GM10266 (cell line): ENCODE measurements around the gene TMEFF2.

Experiments used
- DNase-seq: peaks from one replicate; pipeline ENCODE4 v3.0.0; 2012; ENCODE audit errors: extremely low spot score
- TF ChIP-seq, protein P1 (sequence below): IDR thresholded peaks from 2 replicates; pipeline ENCODE4 v1.5.1; 2012; ENCODE audit warnings: mild to moderate bottlenecking, low read depth; ENCODE audit not compliant: control insufficient read depth, insufficient read depth; ENCODE audit errors: missing control alignments

Gene TMEFF2

GRCh38 chr2:191968120-191968519 lies 226.6 kb downstream of the TMEFF2 start:
- no peak for DNase-seq
- TF ChIP-seq, protein P1, sequence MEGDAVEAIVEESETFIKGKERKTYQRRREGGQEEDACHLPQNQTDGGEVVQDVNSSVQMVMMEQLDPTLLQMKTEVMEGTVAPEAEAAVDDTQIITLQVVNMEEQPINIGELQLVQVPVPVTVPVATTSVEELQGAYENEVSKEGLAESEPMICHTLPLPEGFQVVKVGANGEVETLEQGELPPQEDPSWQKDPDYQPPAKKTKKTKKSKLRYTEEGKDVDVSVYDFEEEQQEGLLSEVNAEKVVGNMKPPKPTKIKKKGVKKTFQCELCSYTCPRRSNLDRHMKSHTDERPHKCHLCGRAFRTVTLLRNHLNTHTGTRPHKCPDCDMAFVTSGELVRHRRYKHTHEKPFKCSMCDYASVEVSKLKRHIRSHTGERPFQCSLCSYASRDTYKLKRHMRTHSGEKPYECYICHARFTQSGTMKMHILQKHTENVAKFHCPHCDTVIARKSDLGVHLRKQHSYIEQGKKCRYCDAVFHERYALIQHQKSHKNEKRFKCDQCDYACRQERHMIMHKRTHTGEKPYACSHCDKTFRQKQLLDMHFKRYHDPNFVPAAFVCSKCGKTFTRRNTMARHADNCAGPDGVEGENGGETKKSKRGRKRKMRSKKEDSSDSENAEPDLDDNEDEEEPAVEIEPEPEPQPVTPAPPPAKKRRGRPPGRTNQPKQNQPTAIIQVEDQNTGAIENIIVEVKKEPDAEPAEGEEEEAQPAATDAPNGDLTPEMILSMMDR, result no peak

- DNase-seq, result no peak
- TF ChIP-seq, protein P1, result no peak
Measured at GRCh38 chr2:191965733-191966132, 229.0 kb downstream of the TMEFF2 start.

GRCh38 chr2:191961556-191961955 lies 233.2 kb downstream of the TMEFF2 start:
- TF ChIP-seq, protein P1, result no peak
- no peak for DNase-seq

- no peak for DNase-seq
- TF ChIP-seq, protein P1, result no peak
Measured at GRCh38 chr2:191959209-191959608, 235.5 kb downstream of the TMEFF2 start.

GRCh38 chr2:191957996-191958860 lies 236.5 kb downstream of the TMEFF2 start:
- no peak for DNase-seq
- TF ChIP-seq, protein P1, result no peak

GRCh38 chr2:191954451-191954850 lies 240.3 kb downstream of the TMEFF2 start:
- no peak for DNase-seq
- TF ChIP-seq, protein P1, result no peak

- DNase-seq, result no peak
- TF ChIP-seq, protein P1, result no peak
Measured at GRCh38 chr2:191952515-191953270, 242.0 kb downstream of the TMEFF2 start.
